ENCODE measurements around the gene CNKSR1.

Gene CNKSR1

DNA sequence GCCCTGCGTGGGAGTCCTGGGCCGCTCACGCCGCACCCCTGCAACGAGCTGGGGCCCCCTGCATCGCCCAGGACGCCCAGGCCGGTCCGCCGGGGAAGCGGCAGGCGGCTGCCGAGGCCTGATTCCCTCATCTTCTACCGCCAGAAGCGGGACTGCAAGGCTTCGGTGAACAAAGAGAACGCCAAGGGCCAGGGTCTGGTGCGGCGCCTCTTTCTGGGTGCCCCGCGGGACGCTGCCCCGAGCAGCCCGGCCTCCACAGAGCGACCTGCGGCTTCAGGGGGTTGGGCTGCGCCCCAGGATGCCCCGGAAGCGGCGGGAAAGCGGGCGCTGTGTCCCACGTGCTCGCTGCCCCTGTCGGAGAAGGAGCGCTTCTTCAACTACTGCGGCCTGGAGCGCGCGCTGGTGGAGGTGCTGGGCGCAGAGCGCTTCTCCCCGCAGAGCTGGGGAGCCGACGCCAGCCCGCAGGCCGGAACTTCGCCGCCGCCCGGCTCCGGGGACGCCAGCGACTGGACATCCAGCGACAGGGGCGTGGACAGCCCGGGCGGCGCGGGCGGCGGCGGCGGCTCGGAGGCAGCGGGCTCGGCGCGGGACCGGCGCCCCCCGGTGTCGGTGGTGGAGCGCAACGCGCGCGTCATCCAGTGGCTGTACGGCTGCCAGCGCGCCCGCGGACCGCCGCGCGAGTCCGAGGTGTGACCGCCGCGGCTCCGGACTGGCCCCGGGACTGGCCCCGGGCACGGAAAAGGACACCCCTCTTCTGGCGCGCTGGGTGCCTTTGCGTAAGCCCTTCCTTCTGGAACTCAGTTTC lies 15.7 kb upstream of the CNKSR1 start:
- peak; percentile 81 for DNase-seq

DNA sequence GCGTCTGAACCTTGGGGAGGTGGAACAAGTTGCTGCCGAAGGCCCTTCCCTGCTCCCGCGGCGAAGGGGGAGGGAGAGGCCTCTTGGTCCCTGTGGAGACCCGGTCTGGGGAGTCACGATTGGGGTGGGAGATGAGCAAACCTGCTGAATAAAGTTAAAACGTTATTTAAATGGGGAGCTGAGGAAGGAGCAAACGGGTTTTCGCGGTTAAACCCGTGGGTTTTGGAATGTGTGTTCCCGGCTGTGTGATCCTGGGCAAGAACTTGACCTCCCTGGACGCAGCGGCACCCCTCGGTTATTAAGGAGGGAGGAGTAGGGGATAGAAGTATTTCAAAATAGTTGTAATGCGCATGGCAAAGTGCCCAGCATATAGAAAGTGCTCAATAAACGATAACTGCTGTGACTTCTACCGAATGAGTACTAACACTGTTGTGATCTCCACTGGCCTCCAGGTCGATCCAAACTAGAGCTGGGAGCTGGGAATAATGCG lies 15.0 kb upstream of the CNKSR1 start:
- DNase-seq: peak; percentile 59

GRCh38 chr1:26163684-26164035 lies 13.6 kb upstream of the CNKSR1 start:
- no peak for DNase-seq

GRCh38 chr1:26164036-26164860 lies 13.0 kb upstream of the CNKSR1 start:
- DNase-seq: peak; percentile 55

DNA sequence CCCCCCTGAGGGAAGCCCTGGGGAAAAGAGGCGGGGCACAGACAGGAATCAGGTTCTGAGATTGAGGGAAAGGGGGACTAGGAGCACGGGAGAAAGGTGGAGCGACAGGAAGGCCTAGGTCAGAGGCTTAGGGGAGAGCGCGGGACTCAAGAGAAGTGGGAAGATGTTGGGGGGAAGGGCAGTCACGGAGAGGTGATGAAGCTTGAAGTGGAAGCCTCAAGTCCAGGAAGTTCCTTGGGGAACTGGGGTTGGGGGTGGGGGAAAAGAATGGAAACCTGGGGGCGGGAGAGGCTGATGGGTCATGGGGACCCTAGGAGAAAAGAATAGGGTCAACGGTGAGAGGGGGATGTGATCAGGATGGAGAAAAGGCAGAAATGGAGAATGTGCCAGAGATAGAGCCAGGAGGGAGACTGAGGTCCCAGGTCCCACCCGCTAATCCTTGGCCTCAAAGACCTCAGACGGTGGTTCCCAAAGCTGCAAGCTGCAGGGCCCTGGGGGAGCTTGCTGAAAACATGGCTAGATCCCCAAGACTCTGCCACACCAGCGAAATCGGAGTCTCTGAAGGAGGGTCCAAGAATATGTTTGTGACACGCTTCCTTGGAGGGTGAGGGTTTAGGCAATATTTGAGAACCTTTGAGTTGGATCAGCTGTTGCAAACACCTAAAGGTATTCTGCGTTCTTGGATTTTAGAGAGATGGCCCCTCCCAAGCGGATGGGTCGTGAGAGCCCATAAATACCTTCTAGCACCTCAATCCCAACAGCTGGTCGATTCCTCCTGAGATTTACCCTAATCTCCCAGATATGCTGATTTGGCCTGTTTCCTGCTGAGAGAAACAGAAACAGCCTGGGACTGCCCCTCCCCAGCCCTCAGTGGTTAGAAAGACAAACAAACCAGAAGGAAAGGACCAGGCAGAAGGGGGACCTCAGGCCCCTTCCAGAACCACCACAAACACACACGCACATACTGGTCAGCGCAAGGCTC lies 12.1 kb upstream of the CNKSR1 start:
- DNase-seq: no peak

DNA sequence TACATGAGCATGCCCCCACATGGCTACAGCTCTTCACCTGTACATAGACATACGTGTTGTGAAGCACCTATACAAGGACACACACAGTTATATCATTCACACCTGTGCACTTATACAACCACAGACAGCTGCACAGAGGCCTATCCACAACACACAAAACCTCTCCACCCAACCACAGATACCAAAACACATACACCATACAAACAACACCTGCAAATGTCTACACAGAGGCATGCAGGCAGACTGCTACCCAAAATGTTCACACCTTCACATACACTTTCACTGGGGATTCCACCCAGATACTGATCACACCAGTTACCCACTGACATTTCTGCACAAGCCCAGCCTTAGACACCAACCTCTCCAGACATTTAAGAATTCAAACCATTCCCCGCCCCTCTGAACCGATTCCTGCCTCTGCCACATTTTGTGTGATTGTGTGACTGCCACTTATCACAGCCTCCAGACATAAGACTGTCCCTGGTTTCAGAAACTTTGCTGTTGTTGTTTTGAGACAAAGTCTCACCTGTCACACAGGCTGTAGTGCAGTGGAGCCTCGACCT lies 10.5 kb upstream of the CNKSR1 start:
- no peak for DNase-seq

- no peak for DNase-seq
Observed at GRCh38 chr1:26168410-26169197, 8.7 kb upstream of the CNKSR1 start, which contains the start of gene C1orf232. TSS of gene C1orf232 (minus strand) at chr1:26168963. CDS start at chr1:26168499, 464 bp downstream.

DNA sequence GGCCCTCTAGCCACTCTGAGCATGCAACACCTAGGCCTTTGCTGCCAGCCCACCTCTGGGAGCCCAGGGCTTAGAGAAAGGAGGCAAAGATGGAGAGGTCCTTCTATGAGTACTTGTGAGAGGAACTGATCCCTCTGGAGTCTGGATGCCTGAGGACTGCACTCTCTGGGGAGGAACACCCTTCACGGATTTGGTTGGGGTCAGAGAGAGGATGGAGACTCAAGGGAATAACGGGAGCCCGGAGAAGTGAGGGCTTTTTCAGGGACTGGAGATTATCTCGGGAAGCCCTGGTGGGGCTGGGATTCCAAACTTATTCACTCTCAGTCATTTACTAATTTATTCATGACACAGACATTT lies 8.1 kb upstream of the CNKSR1 start:
- DNase-seq: no peak

DNA sequence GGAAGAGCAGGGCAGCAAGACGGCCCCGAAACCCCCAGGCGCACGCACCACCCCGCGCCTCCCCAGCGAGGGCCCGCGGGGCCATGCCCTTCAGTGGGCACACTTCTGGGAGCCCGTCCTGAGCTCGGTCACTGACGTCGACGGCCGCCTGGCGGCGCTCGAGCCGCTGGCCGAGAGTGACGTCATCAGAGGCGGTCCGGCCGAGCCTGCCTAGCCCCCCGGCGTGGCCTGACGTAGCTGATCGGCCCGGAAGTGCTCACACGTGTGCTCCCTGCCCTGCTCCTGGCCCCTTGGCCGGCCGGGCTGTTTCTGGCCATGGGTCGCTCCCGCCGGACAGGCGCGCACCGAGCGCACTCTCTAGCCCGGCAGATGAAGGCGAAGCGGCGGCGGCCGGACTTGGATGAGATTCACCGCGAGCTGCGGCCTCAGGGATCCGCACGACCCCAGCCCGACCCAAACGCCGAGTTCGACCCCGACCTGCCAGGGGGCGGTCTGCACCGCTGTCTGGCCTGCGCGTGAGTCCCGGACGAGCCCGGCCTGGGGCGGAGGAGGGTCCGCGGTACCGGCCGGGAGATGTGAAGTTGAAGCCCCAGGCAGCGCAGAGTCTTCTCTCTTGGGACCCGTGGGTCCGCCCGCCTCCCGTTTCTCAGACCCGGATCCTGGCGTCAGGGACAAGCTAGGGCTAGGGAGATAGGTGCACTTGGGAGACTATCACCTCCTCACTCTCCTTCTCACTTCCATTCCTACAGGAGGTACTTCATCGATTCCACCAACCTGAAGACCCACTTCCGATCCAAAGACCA lies 7.4 kb upstream of the CNKSR1 start, which contains the start of gene ZNF593:
ZNF593 (plus strand) TSS at position 240 of the 803 bp plus-strand sequence; CDS start at position 316, 76 bp downstream.
- DNase-seq: peak; percentile 95

DNA sequence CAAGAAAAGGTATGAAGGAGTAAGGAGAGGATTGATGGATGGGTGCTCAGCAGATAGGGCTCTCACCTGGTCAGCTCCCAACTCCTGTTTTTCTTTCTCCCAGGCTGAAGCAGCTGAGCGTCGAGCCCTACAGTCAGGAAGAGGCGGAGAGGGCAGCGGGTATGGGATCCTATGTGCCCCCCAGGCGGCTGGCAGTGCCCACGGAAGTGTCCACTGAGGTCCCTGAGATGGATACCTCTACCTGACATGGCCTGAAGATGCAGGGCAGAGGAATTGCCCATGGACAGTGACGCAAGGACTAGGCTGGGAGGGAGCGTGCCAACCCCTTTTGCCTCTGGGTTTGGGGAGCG lies 6.8 kb upstream of the CNKSR1 start:
- DNase-seq: no peak

- DNase-seq: no peak
Observed at GRCh38 chr1:26171084-26172072, 5.9 kb upstream of the CNKSR1 start, which contains the start of gene ZNF593OS. TSS of gene ZNF593OS (minus strand) at chr1:26171832. CDS start at chr1:26171661, 171 bp downstream.

- no peak for DNase-seq
Observed at GRCh38 chr1:26175346-26175745, 1.9 kb upstream of the CNKSR1 start.

DNA sequence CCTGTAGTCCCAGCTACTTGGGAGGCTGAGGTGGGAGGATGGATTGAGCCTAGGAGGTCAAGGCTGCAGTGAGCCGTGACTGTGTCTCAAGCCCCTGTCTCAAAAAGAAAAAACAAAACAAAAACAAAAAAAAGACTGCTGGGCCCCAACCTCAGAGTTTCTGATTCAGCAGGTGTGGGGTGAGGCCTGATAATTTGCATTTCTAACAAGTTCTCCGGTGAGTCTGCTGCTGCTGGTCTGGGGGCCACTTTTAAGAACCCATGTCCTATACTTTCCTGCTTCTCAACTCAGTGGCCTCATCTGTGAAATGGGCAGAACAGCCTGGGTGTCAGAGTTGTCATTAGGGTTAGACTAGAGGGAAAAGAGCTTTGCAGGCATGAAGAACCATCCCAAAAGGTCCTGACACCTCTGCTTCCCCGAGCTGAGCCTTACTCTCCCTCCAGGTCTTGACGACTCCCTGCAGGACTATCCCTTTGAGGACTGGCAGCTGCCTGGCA lies 2.8 kb downstream of the CNKSR1 start:
- no peak for DNase-seq

DNA sequence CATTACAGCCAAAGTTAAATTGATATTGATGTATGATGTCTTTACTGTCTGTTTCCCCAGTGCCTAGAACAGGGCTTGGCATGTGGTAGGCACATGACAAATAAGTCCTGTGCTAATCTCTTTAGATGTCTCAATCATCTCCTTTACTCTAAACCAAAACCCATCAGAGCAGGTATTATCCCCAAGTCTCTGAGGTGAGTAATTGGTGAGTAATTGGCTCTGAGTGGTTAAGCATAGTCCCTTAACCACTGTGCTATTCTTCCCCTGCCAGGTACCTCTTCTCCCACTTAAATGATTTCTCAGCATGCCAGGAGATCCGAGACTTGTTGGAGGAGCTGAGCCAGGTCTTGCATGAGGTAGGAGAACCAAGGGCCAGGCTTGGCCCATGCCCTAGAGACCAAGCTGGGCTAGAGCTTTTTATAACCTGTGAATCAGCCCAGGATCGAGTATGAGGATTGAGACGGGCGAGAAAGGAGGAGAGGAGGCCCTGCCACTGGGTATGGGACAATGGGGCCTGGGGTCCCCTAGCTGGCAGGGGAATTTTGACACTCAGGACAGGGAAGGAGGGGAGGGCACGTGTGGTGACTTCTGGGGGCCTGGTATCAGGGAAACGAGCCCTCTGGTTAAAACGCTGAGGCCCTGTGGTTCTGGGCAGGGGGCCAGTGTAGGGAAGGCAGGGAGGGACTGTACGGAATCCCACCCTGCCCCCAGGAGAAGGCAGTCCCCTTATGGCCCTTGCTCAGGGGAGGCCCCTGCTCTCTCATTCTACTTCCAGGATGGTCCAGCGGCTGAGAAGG lies 4.5 kb downstream of the CNKSR1 start:
- no peak for DNase-seq

GRCh38 chr1:26182383-26182696 lies 5.0 kb downstream of the CNKSR1 start:
- DNase-seq: no peak

DNA sequence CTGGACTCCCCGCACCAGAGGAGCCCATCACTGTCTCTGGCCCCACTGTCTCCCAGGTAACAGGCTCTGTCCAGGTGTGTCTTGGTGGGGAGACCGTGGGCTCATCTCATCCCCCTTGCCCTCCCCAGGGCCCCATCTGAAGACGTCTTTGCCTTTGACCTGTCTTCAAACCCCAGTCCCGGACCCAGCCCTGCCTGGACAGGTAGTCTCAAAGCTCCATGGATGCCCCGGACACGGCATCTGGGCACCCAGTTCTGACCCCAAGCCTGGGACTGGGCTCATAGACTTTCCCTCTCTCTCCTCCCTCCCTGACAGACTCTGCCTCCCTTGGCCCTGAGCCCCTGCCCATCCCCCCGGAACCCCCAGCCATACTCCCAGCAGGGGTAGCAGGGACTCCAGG lies 6.8 kb downstream of the CNKSR1 start:
- DNase-seq: no peak

GRCh38 chr1:26184883-26185282 lies 7.6 kb downstream of the CNKSR1 start:
- DNase-seq: no peak

GRCh38 chr1:26187882-26188281 lies 10.6 kb downstream of the CNKSR1 start:
- DNase-seq: no peak

Measured in hematopoietic multipotent progenitor cell treated with erythropoietin and hydrocortisone succinate and interleukin-3 and kit ligand, for 6 days (in vitro differentiated cells).